ENCODE results near the gene PTPRG. TPM values are rescaled to one million over a fixed set of nuclear protein-coding genes. Genes with fewer than 3 reads are reported as not detected.
A peak's percentile ranks its signal among the peaks of the same experiment; 100 is the strongest.

The PTPRG gene
- total and polyA plus RNA-seq, 2 of the 13 experiments (the other 11 are each of a cell fraction or from before 2014, with no cell fraction given) = 8.0 to 25.3 TPM

- TF ChIP-seq, protein P1, sequence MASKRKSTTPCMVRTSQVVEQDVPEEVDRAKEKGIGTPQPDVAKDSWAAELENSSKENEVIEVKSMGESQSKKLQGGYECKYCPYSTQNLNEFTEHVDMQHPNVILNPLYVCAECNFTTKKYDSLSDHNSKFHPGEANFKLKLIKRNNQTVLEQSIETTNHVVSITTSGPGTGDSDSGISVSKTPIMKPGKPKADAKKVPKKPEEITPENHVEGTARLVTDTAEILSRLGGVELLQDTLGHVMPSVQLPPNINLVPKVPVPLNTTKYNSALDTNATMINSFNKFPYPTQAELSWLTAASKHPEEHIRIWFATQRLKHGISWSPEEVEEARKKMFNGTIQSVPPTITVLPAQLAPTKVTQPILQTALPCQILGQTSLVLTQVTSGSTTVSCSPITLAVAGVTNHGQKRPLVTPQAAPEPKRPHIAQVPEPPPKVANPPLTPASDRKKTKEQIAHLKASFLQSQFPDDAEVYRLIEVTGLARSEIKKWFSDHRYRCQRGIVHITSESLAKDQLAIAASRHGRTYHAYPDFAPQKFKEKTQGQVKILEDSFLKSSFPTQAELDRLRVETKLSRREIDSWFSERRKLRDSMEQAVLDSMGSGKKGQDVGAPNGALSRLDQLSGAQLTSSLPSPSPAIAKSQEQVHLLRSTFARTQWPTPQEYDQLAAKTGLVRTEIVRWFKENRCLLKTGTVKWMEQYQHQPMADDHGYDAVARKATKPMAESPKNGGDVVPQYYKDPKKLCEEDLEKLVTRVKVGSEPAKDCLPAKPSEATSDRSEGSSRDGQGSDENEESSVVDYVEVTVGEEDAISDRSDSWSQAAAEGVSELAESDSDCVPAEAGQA (IDR thresholded peaks at IDR 0.05; ENCODE audit: low read depth) = no peak
- TF ChIP-seq, protein P1 (CRISPR knock-in tag; IDR thresholded peaks at IDR 0.05; ENCODE audit: borderline replicate concordance) = no peak
- TF ChIP-seq ZNF235 (CRISPR knock-in tag; IDR thresholded peaks at IDR 0.05; ENCODE audit: borderline replicate concordance) = no peak
- no peak for TF ChIP-seq SRY (CRISPR knock-in tag; IDR thresholded peaks at IDR 0.05)
- TF ChIP-seq MXI1 (IDR thresholded peaks at IDR 0.05; ENCODE audit: borderline replicate concordance, low read depth, low read length) = no peak
- no peak for TF ChIP-seq THAP9 (CRISPR knock-in tag; IDR thresholded peaks at IDR 0.05; ENCODE audit: borderline replicate concordance)
- TF ChIP-seq POLR2AphosphoS5 (IDR thresholded peaks at IDR 0.05; ENCODE audit: low read depth, low read length) = no peak
- no peak for TF ChIP-seq PITX1 (CRISPR knock-in tag; IDR thresholded peaks at IDR 0.05)
- TF ChIP-seq, protein P2, sequence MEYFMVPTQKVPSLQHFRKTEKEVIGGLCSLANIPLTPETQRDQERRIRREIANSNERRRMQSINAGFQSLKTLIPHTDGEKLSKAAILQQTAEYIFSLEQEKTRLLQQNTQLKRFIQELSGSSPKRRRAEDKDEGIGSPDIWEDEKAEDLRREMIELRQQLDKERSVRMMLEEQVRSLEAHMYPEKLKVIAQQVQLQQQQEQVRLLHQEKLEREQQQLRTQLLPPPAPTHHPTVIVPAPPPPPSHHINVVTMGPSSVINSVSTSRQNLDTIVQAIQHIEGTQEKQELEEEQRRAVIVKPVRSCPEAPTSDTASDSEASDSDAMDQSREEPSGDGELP (IDR thresholded peaks at IDR 0.05; ENCODE audit: borderline replicate concordance, low read depth) = peak; percentile 62; the same call in 1 of the 2 replicates
- TF ChIP-seq ETV6 (CRISPR knock-in tag; conservative IDR thresholded peaks at IDR 0.05) = no peak
- no peak for TF ChIP-seq NRL (CRISPR knock-in tag; IDR thresholded peaks at IDR 0.05; ENCODE audit: borderline replicate concordance)
- TF ChIP-seq ZNF207 (IDR thresholded peaks at IDR 0.05; ENCODE audit: borderline replicate concordance) = no peak
- TF ChIP-seq SUZ12 (IDR thresholded peaks at IDR 0.05; ENCODE audit: low read depth, low read length) = no peak
- TF ChIP-seq ZNF747 (CRISPR knock-in tag; IDR thresholded peaks at IDR 0.05; ENCODE audit: borderline replicate concordance) = no peak
- TF ChIP-seq GATA4 (IDR thresholded peaks at IDR 0.05; ENCODE audit: borderline replicate concordance, low read depth) = no peak
- TF ChIP-seq ZNF883 (CRISPR knock-in tag; IDR thresholded peaks at IDR 0.05; ENCODE audit: not compliant biosample characterization) = no peak
- no peak for TF ChIP-seq CC2D1A (CRISPR knock-in tag; IDR thresholded peaks at IDR 0.05)
- no peak for TF ChIP-seq SMAD3 (CRISPR knock-in tag; IDR thresholded peaks at IDR 0.05)
- TF ChIP-seq, protein P3, sequence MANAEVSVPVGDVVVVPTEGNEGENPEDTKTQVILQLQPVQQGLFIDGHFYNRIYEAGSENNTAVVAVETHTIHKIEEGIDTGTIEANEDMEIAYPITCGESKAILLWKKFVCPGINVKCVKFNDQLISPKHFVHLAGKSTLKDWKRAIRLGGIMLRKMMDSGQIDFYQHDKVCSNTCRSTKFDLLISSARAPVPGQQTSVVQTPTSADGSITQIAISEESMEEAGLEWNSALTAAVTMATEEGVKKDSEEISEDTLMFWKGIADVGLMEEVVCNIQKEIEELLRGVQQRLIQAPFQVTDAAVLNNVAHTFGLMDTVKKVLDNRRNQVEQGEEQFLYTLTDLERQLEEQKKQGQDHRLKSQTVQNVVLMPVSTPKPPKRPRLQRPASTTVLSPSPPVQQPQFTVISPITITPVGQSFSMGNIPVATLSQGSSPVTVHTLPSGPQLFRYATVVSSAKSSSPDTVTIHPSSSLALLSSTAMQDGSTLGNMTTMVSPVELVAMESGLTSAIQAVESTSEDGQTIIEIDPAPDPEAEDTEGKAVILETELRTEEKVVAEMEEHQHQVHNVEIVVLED (CRISPR knock-in tag; IDR thresholded peaks at IDR 0.05; ENCODE audit: borderline replicate concordance) = no peak
Measured at GRCh38 chr3:61877359-61878138, 316.2 kb downstream of the PTPRG start (continued).

All from HepG2 (cell line).